Measurements from ENCODE around the gene PIP4K2B. TPM values are rescaled to one million over a fixed set of nuclear protein-coding genes. Genes with fewer than 3 reads are reported as not detected.

Gene PIP4K2B
- total and polyA plus RNA-seq, 9 of the 15 experiments (the other 6 are each of a cell fraction or from before 2014, with no cell fraction given): 3.7 to 29.9 (median 23.0) TPM

- no peak for TF ChIP-seq ZNF232 (CRISPR knock-in tag; IDR thresholded peaks at IDR 0.05)
- 0 out of 2 replicates have a peak, but pooled peaks have one; percentile 28 for TF ChIP-seq ZNF740 (CRISPR knock-in tag; IDR thresholded peaks at IDR 0.05)
- TF ChIP-seq ZNF740 (tag; IDR thresholded peaks at IDR 0.05): no peak
- peak; percentile 68 for TF ChIP-seq BRD9 (IDR thresholded peaks at IDR 0.05; ENCODE audit: low read depth, partially characterized antibody)
- TF ChIP-seq NFXL1 (CRISPR knock-in tag; IDR thresholded peaks at IDR 0.05): no peak
- TF ChIP-seq PBX2 (CRISPR knock-in tag; IDR thresholded peaks at IDR 0.05; ENCODE audit: low read depth): no peak
- no peak for TF ChIP-seq PBX2 (tag; conservative IDR thresholded peaks at IDR 0.05; ENCODE audit: low read depth)
- no peak for TF ChIP-seq PRMT5 (CRISPR knock-in tag; IDR thresholded peaks at IDR 0.05)
- no peak for TF ChIP-seq TAF9B (IDR thresholded peaks at IDR 0.05; ENCODE audit: partially characterized antibody)
- TF ChIP-seq SMAD4 (CRISPR knock-in tag; conservative IDR thresholded peaks at IDR 0.05): no peak
- TF ChIP-seq ZKSCAN1 (IDR thresholded peaks at IDR 0.05; ENCODE audit: low read depth, low read length): no peak
- no peak for TF ChIP-seq ELF2 (CRISPR knock-in tag; IDR thresholded peaks at IDR 0.05)
- no peak for TF ChIP-seq ZNF146 (CRISPR knock-in tag; IDR thresholded peaks at IDR 0.05; ENCODE audit: unreplicated experiment)
- no peak for TF ChIP-seq ZNF41 (CRISPR knock-in tag; conservative IDR thresholded peaks at IDR 0.05)
- no peak for TF ChIP-seq ZSCAN32 (CRISPR knock-in tag; IDR thresholded peaks at IDR 0.05)
- no peak for TF ChIP-seq MEIS2 (IDR thresholded peaks at IDR 0.05; ENCODE audit: partially characterized antibody)
- TF ChIP-seq, protein P1, sequence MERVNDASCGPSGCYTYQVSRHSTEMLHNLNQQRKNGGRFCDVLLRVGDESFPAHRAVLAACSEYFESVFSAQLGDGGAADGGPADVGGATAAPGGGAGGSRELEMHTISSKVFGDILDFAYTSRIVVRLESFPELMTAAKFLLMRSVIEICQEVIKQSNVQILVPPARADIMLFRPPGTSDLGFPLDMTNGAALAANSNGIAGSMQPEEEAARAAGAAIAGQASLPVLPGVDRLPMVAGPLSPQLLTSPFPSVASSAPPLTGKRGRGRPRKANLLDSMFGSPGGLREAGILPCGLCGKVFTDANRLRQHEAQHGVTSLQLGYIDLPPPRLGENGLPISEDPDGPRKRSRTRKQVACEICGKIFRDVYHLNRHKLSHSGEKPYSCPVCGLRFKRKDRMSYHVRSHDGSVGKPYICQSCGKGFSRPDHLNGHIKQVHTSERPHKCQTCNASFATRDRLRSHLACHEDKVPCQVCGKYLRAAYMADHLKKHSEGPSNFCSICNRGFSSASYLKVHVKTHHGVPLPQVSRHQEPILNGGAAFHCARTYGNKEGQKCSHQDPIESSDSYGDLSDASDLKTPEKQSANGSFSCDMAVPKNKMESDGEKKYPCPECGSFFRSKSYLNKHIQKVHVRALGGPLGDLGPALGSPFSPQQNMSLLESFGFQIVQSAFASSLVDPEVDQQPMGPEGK (CRISPR knock-in tag; IDR thresholded peaks at IDR 0.05; ENCODE audit: borderline replicate concordance): no peak
- TF ChIP-seq ZBTB26 (CRISPR knock-in tag; IDR thresholded peaks at IDR 0.05): peak; percentile 77; the same call in 1 of the 2 replicates
- TF ChIP-seq POLR3A (IDR thresholded peaks at IDR 0.05; ENCODE audit: borderline replicate concordance, extremely low read depth, insufficient read depth, insufficient read length): no peak
- no peak for TF ChIP-seq PML (IDR thresholded peaks at IDR 0.05; ENCODE audit: low read length)
Measured at GRCh38 chr17:38735161-38735997, 64.0 kb downstream of the PIP4K2B start (continued).
